NCI-H446 treated with DMSO at 0.1 percent for 48 hours (cell line): ENCODE results near the gene NKX2-1.
"Not testable (repeated sequence)": the region's sequence is repeated elsewhere in the genome, so short reads cannot be mapped to it uniquely, and the experiment has no call there.

Source experiments
- DNase-seq: peaks from one replicate; lab custom pipeline; 2025; lab: John Stamatoyannopoulos, UW

Gene NKX2-1

DNA sequence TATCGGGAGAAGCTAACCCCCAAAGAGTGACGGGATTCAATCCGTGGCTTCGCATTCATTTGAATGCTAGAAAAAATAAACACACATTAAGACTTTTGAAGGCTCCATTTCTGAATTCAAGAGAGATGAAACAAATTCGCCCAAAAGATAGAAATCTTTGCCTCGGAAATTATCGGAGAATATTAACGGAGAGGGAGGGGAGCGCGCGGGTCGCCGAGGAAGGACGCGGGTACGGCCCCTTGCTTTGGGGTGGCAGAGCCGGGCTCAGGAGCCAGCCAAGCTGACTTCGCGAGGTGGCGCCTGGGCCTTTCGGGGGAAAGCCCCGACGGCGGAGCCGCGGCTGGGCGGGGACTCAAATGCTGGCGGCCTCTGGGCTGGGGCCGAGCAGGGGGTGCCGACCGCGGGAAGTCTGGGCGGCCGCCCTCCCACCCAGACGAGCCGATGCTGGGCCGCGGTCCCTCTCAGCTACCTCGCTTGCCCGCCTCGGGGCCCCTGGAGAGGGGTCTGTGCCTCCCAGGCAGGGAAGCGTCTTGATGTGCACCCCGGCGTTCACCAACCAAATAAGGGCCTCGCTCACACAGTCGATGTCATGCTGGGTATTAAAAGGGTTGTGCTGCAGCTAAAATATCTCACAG lies 14.7 kb downstream of the NKX2-1 start:
- no peak for DNase-seq

DNA sequence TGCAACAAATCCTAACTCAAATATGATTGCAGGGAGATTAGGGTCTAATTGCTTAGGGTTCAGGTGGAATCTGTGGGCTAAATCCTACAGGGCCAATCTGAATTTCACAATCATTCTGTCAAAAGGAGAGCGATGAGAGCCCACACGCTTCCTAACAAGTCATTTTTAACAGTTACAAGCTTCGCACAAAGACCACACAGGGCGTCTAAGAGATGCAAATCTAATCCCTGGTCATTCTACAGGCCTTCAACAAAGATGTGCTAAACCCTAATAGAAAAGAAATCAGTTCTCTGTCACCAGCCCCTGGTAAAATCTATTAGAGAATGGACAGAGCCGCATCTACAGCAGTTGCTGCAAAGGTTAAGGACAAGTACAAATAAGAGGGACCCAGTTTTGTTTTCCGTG lies 15.3 kb downstream of the NKX2-1 start:
- no peak for DNase-seq

DNA sequence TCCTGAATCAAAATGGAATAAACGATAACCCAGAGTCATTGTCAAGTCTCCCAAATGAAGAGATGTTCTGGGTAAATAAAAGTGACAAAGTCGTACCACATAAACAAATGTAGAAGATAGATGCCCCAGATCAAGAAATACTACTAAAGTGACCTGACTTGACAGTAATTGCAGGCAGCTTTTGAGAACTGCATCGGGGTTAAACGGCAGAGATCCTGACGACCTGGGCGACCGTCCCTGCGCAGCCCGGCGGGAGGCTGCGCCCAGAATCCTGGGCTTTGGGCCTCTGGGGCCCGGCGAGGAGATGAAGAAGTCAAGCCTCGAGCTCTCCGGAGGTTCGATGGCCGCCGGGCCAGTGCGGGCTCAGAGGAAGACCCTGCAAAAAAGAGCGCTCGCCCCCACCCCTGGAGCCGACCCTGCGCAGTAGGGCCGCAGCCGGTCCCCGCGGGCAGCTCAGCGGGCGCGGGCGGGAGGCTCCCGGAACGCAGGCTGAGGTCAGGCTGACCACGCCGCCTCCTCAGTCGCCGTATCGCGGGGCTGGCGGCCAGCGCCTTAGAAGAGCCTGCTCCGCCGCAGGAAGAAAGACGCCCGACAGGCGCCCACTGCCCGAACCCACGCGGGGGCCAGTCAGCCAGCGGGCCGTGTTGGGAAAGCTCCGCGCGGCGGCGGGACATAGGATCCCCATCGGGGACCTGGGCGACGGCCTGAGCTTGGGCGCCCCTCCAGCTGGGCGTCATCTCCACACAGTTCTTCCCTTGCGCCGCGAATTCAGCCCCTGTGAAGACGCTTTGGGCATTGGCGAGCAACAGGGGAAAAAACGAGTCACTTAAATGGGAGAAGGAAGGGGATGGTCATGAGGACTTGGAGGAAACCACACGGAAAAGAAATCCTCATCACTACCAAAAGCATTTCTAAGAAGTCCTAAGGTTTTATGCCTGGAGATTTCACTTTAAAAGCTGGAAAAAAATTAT lies 16.0 kb downstream of the NKX2-1 start:
- DNase-seq = no peak

DNA sequence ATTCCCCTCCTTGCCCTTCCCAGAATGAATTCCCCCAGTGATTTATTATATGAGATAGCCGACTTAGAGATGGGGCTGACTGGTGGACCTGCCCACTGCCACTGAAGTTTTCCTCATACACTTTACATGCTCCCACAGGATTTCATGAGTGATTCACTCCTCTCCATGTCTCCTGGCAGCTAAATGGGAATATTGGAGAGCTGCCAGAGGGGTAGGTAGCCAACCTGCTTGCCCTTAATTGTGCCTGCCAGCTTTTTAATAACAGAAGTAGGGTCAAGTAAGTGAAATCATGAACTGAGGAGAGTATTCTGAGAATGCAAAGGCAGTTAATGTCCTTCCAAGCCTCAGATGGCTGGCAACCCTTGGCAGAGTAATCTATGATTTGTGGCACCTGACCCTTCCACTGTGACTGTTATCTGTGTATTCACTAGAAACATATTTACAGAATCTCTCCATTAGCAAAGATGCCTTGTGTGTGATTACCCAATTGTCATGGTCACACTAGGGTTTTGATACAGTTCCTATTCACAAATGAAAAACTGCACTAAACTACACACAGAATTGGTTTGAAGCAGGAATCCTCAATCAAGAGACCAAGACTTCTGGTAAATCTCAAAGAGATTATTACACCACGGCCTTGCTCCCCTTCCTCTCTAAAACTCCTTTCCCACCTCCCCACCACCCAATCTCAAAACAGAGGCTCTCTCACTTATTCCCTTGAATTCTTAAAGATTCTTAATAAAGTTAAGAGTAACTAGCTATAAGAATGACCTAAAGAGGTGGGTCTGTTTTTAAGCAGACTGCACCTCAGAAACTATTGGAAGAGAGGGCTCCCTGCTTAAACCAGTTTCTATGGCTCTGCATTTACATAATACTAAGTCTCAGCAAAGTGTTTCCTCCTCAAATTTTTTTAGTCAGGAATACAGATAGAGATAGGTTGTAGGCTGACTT lies 17.2 kb downstream of the NKX2-1 start:
- peak; percentile 74 for DNase-seq

DNA sequence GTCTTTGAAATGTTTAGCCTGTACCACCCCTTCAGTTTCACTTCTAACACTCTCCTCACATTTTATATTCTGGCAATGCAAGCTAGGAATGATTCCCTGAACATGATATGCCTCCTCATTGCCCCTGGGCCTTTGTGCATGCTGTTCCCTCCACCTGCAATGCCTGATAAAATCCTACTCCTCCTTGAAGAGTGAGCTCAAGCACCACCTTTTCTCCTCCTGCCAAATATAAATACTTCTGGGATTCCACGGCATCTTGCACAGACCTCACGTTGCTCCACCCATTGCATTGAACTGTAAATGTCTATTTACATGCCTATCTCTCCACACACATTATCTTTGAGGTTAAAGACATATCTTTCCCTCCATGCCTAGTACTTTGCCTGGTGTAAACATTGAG lies 21.1 kb downstream of the NKX2-1 start:
- DNase-seq = no peak

- no peak for DNase-seq
Measured at GRCh38 chr14:36496346-36496745, 23.7 kb downstream of the NKX2-1 start.

- no peak for DNase-seq
Measured at GRCh38 chr14:36495666-36496065, 24.4 kb downstream of the NKX2-1 start.

- no peak for DNase-seq
Measured at GRCh38 chr14:36493761-36494160, 26.3 kb downstream of the NKX2-1 start.

- no peak for DNase-seq
Measured at GRCh38 chr14:36485773-36486172, 34.3 kb downstream of the NKX2-1 start.

DNA sequence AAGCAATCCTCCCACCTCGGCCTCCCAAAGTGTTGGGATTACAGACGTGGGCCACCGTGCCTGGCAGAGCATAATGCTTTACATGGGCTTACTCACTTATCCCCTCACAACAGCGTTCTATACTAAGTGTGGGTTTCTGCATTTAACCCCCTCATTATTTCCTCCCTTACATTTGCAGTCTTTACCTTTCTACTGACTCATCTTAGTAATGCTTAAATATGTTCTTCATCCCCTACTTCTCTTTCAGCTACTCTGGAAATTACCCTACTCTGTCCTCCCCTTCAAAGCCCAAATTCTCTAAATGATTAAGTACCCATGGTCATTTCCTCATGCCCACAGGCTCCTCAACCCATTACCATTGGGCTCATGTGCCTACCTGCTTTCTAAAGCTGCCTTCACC lies 40.7 kb downstream of the NKX2-1 start:
- DNase-seq = no peak

- no peak for DNase-seq
Measured at GRCh38 chr14:36478782-36479181, 41.2 kb downstream of the NKX2-1 start.

DNA sequence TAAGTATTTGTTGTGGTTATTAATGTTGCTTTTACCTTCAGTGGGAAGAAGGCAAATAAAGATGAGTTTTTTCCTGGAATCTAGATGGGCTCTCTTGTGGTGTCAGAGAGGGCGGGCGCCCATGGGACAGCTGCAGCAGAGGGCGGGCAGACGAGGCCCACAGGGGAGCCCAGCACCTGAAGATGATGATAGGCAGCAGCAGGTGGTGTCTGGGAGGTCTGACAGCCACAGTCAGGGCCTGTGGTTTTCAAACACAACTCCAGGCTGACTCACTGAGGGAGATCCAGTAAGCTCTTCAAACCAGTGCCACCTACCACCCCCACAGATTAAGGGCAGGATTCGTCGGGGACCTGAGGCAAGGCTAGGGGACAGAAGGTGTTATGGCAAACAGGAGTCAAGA lies 42.8 kb downstream of the NKX2-1 start:
- DNase-seq = no peak

- DNase-seq = not testable (repeated sequence)
Measured at GRCh38 chr14:36476061-36476460, 44.0 kb downstream of the NKX2-1 start.

DNA sequence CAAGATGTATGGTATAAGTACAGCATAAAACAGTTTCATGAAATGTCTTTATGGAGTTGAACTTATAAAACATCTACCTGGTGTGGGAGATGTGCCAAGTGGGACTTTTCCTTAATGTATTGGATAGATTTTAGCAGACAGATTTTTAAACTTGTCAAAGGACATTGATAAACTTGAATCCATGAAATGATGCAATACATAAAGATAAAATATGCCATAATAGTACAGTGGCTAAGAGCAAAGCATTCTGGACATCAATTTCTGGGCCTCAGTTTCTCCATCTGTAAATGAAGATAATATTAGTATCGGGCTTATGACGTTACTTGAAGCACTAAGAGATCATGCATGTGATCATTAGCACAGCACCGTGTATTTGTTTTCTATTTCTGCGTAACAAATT lies 45.4 kb downstream of the NKX2-1 start:
- DNase-seq = no peak

GRCh38 chr14:36471431-36471830 lies 48.6 kb downstream of the NKX2-1 start:
- DNase-seq = no peak

DNA sequence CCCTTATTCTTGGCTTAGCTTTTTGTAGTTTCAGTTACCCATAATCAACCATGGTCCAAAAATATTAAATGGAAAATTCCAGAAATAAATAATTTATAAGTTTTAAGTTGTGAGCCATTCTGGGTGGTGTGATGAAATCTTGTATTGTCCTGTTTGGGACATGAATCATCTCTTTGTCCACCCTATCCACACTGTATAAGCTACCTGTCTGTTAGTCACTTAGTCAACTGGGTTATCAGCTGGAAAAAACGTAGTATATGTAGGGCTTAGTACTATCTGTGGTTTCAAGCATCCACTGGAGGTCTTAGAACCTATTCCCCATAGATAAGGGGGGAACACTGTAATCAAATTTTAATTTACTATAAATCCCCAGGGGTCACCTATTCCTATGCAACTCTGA lies 52.7 kb downstream of the NKX2-1 start:
- no peak for DNase-seq
